Measurements from ENCODE around the gene CASQ1.

The CASQ1 gene

DNA sequence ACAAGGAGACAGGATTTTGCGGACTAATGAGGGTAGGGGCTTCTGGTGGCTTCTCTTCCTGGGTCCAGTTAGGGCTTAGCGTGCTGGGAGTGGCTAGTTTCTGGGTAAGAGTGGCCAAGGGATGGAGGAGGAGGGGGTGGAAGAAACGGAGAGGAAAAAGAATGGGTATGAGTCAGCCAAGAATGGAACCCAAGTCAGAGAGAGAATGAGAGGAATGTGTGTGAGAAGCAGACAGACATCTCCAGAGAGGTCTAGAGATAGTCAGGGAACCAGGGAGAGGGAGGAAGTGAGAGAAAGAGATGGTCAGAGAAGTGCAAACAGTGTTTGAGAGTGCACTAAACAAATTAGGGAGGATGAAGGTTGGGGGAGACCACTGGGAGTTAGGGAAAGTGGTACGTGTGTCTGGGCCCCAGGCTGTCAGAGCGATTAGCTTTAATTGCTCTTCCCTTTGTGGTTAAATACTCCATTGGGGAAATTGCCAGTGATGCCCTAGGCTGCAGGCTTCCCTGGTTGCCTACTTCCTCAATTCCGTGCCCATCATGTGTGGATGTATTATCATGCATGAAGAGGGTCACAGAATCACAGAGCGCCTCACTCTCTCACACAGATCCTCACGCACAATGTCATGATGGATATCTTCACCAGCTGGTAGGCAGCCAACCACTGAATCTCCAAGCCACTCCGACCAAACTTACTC, 16.2 kb downstream of the CASQ1 start:
- peak; percentile 73 for FAIRE-seq
- no peak for DNase-seq (ENCODE audit: insufficient read length)
- TF ChIP-seq TAF1 (IDR thresholded peaks at IDR 0.05; ENCODE audit: borderline replicate concordance, low read depth, low read length), result no peak

DNA sequence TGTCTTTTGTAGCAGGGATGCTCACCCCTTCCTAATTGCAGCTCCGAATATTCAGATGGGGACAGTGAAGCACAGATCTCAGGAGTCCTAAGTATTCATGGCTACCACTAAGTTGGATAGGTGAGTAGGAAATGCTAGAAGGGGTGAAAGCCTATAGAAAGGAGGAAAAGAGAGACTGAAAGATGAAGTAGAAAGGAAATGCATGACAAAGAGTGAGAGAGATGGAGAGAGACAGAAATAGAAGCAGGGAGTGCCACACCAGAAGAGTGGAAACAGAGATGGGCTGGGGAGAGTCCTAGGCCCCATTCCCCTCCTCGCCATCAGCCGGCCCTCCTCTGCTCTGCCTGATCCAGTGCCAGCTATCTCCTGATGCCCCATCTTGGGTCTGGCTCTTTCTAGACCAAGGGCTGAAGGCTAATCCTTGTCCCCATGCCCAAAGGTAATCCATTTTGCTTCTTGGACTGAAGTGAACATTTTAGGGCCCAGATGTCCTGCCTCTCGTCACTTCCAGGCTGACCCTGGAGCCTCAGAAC, 16.8 kb downstream of the CASQ1 start:
- FAIRE-seq, result peak; percentile 24
- TF ChIP-seq POLR2AphosphoS5 (IDR thresholded peaks at IDR 0.05; ENCODE audit: low read depth, low read length) (no peak), TAF1 (IDR thresholded peaks at IDR 0.05; ENCODE audit: borderline replicate concordance, low read depth, low read length) (no peak), POLR2A (IDR thresholded peaks at IDR 0.05; ENCODE audit: low read depth, low read length) (no peak)
- no peak for DNase-seq (ENCODE audit: insufficient read length)

DNA sequence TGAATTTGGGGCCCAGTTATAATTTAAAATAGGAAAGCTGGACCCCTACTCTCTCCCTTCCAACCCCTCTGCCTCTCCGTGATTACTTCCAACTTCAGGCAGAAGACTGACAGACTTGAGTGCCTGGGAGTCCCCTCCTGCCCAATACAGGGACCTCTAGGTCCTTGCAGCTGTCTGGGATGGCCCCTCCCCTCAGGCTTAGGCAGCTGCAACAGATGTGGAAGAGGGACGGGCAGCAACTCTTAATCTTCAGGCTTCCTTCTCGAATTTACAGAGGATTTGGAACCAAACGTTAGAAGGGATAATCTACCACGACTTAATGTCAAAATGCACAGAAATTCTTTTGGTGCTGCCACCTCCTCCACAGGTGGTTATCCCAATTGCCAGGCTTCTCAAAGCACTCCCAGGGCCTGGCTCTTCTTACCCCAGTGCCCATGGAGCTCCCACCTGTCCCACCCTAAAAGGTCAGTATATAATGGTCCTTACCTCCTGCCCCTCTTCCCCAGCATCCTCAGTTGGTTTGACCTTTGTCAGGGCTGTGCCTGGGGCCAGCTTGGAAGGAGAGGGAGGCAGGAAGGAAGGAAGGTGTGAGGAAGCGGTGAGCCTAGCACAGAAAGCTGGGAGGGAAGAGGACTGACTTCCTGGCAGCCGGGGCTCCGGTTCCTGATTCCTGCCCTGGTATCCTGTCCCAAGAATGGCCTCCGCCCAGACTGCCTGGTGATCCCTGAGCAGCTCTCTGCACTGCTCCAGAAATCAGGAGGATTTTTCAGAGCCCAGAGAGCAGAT, 17.6 kb downstream of the CASQ1 start:
- DNase-seq (ENCODE audit: insufficient read length) (no peak), FAIRE-seq (no peak)
- no peak for TF ChIP-seq POLR2A (IDR thresholded peaks at IDR 0.05; ENCODE audit: low read depth, low read length)
- no peak for TF ChIP-seq POLR2AphosphoS5 (IDR thresholded peaks at IDR 0.05; ENCODE audit: low read depth, low read length)
- no peak for TF ChIP-seq TAF1 (IDR thresholded peaks at IDR 0.05; ENCODE audit: borderline replicate concordance, low read depth, low read length)

- DNase-seq (ENCODE audit: insufficient read length), result no peak
- TF ChIP-seq TAF1 (IDR thresholded peaks at IDR 0.05; ENCODE audit: borderline replicate concordance, low read depth, low read length) (no peak), POLR2A (IDR thresholded peaks at IDR 0.05; ENCODE audit: low read depth, low read length) (peak; percentile 21; the same call in 1 of the 2 replicates)
- FAIRE-seq, result no peak
These were observed 18.4 kb downstream of the CASQ1 start for GRCh38 chr1:160208557-160209320.

DNA sequence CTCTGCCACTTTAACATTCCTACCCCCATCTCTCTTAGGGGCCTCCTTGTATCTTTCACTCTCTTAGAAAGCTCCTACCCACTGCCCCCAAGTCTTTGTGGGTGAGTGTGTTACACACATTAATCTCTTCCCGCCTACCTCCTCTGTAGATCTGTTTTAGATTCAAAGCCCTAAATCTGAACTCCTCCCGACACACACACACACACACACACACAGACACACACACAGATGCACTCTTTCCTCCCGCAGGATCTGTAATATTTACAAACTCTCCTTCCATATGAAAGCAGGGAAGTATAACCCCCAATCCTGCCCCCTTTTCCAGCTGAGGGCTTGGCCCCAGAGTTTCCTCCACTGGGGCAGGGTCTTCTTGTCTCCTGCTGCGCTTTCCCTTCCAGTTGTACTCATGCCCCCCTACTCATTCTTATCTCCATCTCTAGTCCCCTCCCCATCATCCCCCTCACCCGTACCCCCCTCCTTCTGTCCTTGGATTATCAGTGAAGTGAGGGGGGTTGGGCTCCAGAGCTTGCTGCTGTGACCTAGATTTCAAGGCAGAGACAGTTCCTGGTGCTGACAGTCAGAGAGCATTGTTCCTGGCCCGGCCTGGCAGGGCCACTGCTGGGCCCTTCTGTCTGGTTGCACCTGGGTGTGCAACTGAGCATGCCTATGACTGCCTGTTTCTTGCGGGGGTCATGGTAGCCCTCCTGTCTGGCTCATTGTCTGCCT, 19.1 kb downstream of the CASQ1 start:
- FAIRE-seq (no peak), DNase-seq (ENCODE audit: insufficient read length) (no peak)
- TF ChIP-seq TAF1 (IDR thresholded peaks at IDR 0.05; ENCODE audit: borderline replicate concordance, low read depth, low read length) (no peak), POLR2A (IDR thresholded peaks at IDR 0.05; ENCODE audit: low read depth, low read length) (peak; percentile 26; the same call in 1 of the 2 replicates)

DNA sequence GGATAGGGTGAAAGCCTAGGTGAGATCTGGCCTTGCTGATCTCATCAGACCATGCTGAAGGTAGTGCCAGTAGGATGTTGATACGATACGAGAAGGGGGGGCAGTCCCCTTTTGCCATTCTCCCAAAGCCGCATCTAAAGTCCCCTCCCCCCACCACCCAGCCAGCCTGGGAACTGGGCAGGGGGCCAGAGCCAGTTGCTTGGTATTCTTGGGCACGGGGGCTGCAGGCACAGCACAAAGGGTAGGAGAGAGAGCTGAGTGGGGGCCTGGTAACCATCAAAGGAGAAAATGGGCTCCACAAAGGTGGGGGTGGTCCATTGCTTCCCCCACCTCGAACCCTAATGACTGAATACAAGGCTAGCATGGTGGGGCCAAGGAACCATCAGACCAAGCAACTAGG, 20.2 kb downstream of the CASQ1 start:
- DNase-seq (ENCODE audit: insufficient read length) (no peak), FAIRE-seq (no peak)
- TF ChIP-seq POLR2A (IDR thresholded peaks at IDR 0.05; ENCODE audit: low read depth, low read length) (no peak), TAF1 (IDR thresholded peaks at IDR 0.05; ENCODE audit: borderline replicate concordance, low read depth, low read length) (no peak), POLR2AphosphoS5 (IDR thresholded peaks at IDR 0.05; ENCODE audit: low read depth, low read length) (no peak)

DNA sequence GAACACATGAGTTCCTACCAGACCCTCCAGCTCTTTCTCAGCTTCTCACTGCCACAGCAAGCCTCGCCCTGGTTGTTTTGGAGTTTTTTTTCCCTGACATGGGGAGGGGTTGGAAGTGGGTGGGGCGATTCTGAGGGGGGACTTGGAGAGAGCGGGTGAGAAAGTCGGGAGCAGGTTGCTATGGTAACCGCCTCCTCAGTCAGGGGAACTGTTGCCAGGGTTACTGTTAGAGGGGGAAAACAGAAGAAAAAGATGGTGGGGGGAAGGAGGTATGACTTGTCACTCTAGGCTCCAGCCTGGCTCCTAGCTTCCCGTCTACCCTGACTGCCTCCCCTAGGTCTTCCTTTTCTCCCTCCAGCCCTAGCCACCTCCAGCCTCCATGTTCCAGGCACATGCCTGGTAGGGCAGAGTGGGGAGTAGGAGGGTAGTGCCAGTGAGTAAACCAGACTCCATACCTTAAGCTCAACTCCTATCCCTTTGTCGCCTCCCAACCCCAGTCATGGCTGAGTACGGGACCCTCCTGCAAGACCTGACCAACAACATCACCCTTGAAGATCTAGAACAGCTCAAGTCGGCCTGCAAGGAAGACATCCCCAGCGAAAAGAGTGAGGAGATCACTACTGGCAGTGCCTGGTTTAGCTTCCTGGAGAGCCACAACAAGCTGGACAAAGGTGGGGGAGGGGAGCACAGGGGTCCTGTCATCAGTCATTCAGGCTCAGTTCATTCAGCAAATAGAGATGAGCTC, 20.8 kb downstream of the CASQ1 start:
- no peak for FAIRE-seq
- TF ChIP-seq TAF1 (IDR thresholded peaks at IDR 0.05; ENCODE audit: borderline replicate concordance, low read depth, low read length), result no peak
- TF ChIP-seq POLR2AphosphoS5 (IDR thresholded peaks at IDR 0.05; ENCODE audit: low read depth, low read length), result no peak
- no peak for TF ChIP-seq POLR2A (IDR thresholded peaks at IDR 0.05; ENCODE audit: low read depth, low read length)
- DNase-seq (ENCODE audit: insufficient read length), result no peak

GRCh38 chr1:160214481-160215140, 24.2 kb downstream of the CASQ1 start:
- FAIRE-seq, result no peak
- TF ChIP-seq TAF1 (IDR thresholded peaks at IDR 0.05; ENCODE audit: borderline replicate concordance, low read depth, low read length) (no peak), POLR2A (IDR thresholded peaks at IDR 0.05; ENCODE audit: low read depth, low read length) (no peak), POLR2AphosphoS5 (IDR thresholded peaks at IDR 0.05; ENCODE audit: low read depth, low read length) (no peak)

DNA sequence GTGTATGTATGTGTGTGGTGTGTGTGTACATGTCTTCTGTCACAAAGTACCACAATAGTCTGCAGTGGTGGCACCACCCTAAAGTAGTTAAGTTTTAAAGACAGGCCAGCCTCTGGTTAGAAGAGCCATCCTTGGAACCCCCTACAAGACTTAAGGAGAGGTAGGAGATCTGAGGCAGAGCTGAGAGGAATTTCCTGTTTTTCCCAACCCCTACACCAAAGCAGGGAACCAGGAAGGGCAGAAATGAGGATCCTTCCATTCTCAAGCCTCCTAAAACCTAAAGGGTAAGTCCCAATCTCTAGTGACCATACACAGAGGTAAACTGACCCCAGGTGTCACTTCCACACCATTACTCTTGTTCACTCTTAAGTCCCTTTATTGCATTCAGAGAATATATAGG, 25.9 kb downstream of the CASQ1 start:
- FAIRE-seq (no peak), DNase-seq (ENCODE audit: insufficient read length) (no peak)
- TF ChIP-seq POLR2A (IDR thresholded peaks at IDR 0.05; ENCODE audit: low read depth, low read length), result no peak

More at GRCh38 chr1:160214481-160215140, 24.2 kb downstream of the CASQ1 start:
- no peak for DNase-seq (ENCODE audit: insufficient read length)

GRCh38 chr1:160217481-160218051, 27.2 kb downstream of the CASQ1 start:
- no peak for TF ChIP-seq TAF1 (IDR thresholded peaks at IDR 0.05; ENCODE audit: borderline replicate concordance, low read depth, low read length)
- no peak for TF ChIP-seq POLR2AphosphoS5 (IDR thresholded peaks at IDR 0.05; ENCODE audit: low read depth, low read length)
- no peak for TF ChIP-seq POLR2A (IDR thresholded peaks at IDR 0.05; ENCODE audit: low read depth, low read length)
- DNase-seq (ENCODE audit: insufficient read length), result no peak

More at GRCh38 chr1:160217481-160218051, 27.2 kb downstream of the CASQ1 start:
- no peak for FAIRE-seq

Data from GM12892 (cell line).